Measurements from ENCODE around the gene SELENOO.
"Not testable (repeated sequence)": the region's sequence is repeated elsewhere in the genome, so short reads cannot be mapped to it uniquely, and the experiment has no call there.

Gene SELENOO

GRCh38 chr22:50201191-50202129 lies 649 bp downstream of the SELENOO start:
- DNase-seq, result no peak

- DNase-seq, result no peak
These were observed 1.4 kb downstream of the SELENOO start for GRCh38 chr22:50202130-50202666.

- no peak for DNase-seq
These were observed 2.5 kb downstream of the SELENOO start for GRCh38 chr22:50203288-50203687.

GRCh38 chr22:50204571-50204970 lies 3.8 kb downstream of the SELENOO start:
- no peak for DNase-seq

- not testable (repeated sequence) for DNase-seq
These were observed 4.2 kb downstream of the SELENOO start for GRCh38 chr22:50204998-50205397.

- no peak for DNase-seq
These were observed 5.2 kb downstream of the SELENOO start for GRCh38 chr22:50205781-50206569.

GRCh38 chr22:50206599-50206998 lies 5.8 kb downstream of the SELENOO start:
- no peak for DNase-seq

GRCh38 chr22:50207383-50208140 lies 6.8 kb downstream of the SELENOO start:
- no peak for DNase-seq

- no peak for DNase-seq
These were observed 7.7 kb downstream of the SELENOO start for GRCh38 chr22:50208430-50208938.

GRCh38 chr22:50208939-50209892 lies 8.4 kb downstream of the SELENOO start:
- DNase-seq, result no peak

GRCh38 chr22:50209893-50210292 lies 9.1 kb downstream of the SELENOO start:
- DNase-seq, result peak in 1 of 2 experiments; percentile 29

GRCh38 chr22:50210378-50211139 lies 9.7 kb downstream of the SELENOO start:
- no peak for DNase-seq

GRCh38 chr22:50211147-50211546 lies 10.3 kb downstream of the SELENOO start:
- DNase-seq, result no peak

GRCh38 chr22:50213263-50213662 lies 12.5 kb downstream of the SELENOO start:
- no peak for DNase-seq

GRCh38 chr22:50215297-50216054 lies 14.7 kb downstream of the SELENOO start:
- no peak for DNase-seq

- no peak for DNase-seq
These were observed 15.4 kb downstream of the SELENOO start for GRCh38 chr22:50216055-50216683.

GRCh38 chr22:50216684-50217520 lies 16.1 kb downstream of the SELENOO start:
- DNase-seq, result no peak

GRCh38 chr22:50217543-50218152 lies 16.8 kb downstream of the SELENOO start:
- DNase-seq, result no peak
